IMR-90 (cell line): ENCODE data around the gene RFC2.

Experiments
- CEBPB ChIP-seq: IDR thresholded peaks from 2 replicates; pipeline ENCODE4 v1.6.1; 2012; ENCODE audit warnings: low read depth, low read length, improper control_type of control experiment
- CTCF ChIP-seq: conservative IDR thresholded peaks from 2 replicates; pipeline ENCODE4 v1.5.1; 2012; ENCODE audit warnings: mild to moderate bottlenecking, low read depth, low read length, improper control_type of control experiment
- FOS ChIP-seq: fragments of 150-350 bp; IDR thresholded peaks from 2 replicates; pipeline ENCODE4 v1.6.1; 2016; ENCODE audit warnings: low read depth, low read length
- MAFK ChIP-seq: IDR thresholded peaks from 2 replicates; pipeline ENCODE4 v1.6.1; 2012; ENCODE audit warnings: low read depth, low read length, improper control_type of control experiment
- MXI1 ChIP-seq: IDR thresholded peaks from 2 replicates; pipeline ENCODE4 v1.6.1; 2012; ENCODE audit warnings: low read depth, mild to moderate bottlenecking, low read length, moderate library complexity, borderline replicate concordance
- POLR2A ChIP-seq: IDR thresholded peaks from 2 replicates; pipeline ENCODE4 v1.6.1; 2012; ENCODE audit warnings: mild to moderate bottlenecking, low read depth, low read length
- RAD21 ChIP-seq: IDR thresholded peaks from 2 replicates; pipeline ENCODE4 v1.6.1; 2012; ENCODE audit warnings: low read length, improper control_type of control experiment
- RCOR1 ChIP-seq: IDR thresholded peaks from 2 replicates; pipeline ENCODE4 v1.6.1; 2012; ENCODE audit warnings: mild to moderate bottlenecking, low read length, improper control_type of control experiment; ENCODE audit not compliant: insufficient replicate concordance
- SMC3 ChIP-seq: fragments of 150-350 bp; IDR thresholded peaks from 2 replicates; pipeline ENCODE4 v1.6.1; 2016; ENCODE audit warnings: low read depth, mild to moderate bottlenecking, antibody characterized with exemption, low read length, moderate library complexity
- TF ChIP-seq, protein P1 (sequence below): fragments of 150-350 bp; IDR thresholded peaks from 2 replicates; pipeline ENCODE4 v1.6.1; 2017; ENCODE audit warnings: mild to moderate bottlenecking, antibody characterized with exemption, low read length, low read depth

GRCh38 chr7:74183142-74183541 is 71.1 kb downstream of the RFC2 start:
- no peak for TF ChIP-seq CTCF
- TF ChIP-seq, protein P1, sequence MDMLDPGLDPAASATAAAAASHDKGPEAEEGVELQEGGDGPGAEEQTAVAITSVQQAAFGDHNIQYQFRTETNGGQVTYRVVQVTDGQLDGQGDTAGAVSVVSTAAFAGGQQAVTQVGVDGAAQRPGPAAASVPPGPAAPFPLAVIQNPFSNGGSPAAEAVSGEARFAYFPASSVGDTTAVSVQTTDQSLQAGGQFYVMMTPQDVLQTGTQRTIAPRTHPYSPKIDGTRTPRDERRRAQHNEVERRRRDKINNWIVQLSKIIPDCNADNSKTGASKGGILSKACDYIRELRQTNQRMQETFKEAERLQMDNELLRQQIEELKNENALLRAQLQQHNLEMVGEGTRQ = no peak
- no peak for TF ChIP-seq POLR2A
- no peak for TF ChIP-seq RCOR1
- TF ChIP-seq CEBPB = no peak
- no peak for TF ChIP-seq RAD21
- no peak for TF ChIP-seq SMC3
- TF ChIP-seq MXI1 = no peak
- no peak for TF ChIP-seq FOS
- no peak for TF ChIP-seq MAFK
